NCI-H82 (cell line): Measurements from ENCODE around the gene OSBPL9.
"Not testable (repeated sequence)": the region's sequence is repeated elsewhere in the genome, so short reads cannot be mapped to it uniquely, and the experiment has no call there.

ENCODE experiments used
- DNase-seq: peaks from one replicate; lab custom pipeline; 2025; lab: John Stamatoyannopoulos, UW

Gene OSBPL9

DNA sequence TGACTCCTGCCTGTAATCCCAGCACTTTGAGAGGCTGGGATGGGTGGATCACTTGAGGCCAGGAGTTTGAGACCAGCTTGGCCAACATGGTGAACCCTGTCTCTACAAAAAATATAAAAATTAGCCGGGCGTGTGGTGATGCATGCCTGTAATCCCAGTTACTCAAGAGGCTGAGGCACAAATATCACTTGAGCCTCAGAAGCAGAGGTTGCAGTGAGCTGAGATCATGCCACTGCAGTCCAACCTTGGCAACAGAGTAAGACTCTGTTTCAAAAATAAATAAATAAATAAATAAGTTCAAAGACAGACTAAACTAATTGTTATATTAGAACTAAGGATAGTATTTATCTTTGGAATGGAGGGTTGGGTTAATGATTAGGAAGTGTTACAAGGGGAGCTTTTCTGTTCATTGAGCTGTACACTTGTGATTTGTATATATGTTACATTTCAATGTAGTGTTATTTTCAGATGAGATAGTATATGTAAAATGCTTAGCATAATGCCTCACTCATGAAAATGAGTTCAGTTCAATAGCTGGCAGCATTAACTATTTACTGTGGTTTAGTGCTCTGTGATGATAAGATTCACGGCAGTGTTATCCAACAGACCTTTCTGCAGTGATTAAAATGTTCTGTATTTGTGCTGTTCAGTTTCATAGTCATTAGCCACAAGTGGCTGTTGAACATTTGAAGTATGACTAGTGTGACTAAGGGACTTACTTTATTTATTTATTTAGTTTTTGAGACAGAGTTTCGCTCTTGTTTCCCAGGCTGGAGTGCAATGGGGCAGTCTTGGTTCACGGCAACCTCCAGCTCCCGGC lies 47.7 kb downstream of the OSBPL9 start:
- no peak for DNase-seq

DNA sequence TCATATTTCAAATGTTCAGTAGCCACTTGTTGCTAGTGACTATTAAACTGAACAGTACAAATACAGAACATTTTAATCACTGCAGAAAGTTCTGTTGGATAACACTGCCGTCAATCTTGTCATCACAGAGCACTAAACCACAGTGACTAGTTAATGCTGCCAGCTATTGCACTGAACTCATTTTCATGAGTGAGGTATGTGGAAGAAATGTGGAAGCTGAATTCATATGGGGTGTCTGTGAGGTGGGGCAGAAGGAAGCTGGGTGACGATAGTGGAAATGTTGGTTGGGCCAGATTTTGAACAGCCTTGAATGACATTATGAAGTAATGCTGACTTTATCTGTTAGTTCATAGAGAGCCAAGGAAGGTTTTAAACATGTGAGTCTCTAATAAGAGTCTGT lies 49.6 kb downstream of the OSBPL9 start:
- DNase-seq: no peak

DNA sequence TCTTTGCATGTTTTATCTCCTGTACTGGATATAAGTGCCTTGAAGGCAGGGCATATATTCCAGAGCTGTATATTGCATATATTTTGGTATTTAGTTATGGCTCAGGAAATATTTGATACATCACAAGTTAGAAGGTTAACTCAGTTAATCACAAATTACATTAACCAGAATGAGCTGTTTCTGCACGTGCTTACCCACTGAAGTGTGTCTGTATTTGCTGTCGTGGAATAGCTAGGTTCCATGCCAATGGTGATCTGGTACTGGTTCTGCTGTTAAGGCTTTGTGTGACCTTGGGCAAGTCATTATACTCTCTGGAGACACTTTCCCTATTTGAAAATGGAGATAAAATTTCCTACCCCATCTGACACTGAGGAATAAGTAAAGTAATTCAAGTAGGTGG lies 50.7 kb downstream of the OSBPL9 start:
- DNase-seq: no peak

DNA sequence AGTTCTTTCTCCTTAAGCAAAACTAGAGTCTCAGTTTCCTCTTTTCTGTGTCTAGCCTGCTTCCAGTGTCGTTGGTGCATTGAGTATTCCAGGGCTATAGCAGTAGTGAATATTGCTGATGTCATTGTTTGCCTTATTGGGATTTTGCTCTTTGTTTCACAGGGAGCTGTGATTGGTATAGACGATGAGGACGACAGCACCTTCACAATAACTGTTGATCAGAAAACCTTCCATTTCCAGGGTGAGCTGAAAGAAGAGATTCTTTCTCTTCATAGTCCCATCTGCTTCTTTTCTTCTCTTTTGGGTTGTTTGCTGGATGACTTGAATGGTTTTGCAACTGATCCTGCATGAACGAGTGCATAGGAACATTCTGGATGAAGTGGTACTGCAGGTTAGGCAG lies 52.4 kb downstream of the OSBPL9 start:
- DNase-seq: no peak

DNA sequence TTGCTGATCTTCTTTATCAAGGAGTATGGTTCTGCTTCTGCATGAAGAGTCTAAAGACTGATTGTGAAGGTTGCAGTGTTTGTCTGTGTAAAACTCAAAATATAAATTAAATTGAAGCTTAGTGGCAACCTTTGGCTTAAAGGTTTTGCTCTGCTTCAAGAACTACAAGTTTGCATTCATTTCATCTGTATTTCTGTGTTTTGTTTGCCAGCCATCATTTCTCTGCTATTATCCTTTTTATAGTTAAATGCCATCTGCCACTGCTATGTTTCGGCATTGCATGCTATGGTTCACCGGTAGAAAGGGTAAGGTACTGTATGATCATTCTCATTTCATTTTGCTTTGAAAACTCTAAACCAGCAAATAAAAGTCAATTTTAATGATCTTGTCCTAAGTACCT lies 52.9 kb downstream of the OSBPL9 start:
- DNase-seq: no peak

DNA sequence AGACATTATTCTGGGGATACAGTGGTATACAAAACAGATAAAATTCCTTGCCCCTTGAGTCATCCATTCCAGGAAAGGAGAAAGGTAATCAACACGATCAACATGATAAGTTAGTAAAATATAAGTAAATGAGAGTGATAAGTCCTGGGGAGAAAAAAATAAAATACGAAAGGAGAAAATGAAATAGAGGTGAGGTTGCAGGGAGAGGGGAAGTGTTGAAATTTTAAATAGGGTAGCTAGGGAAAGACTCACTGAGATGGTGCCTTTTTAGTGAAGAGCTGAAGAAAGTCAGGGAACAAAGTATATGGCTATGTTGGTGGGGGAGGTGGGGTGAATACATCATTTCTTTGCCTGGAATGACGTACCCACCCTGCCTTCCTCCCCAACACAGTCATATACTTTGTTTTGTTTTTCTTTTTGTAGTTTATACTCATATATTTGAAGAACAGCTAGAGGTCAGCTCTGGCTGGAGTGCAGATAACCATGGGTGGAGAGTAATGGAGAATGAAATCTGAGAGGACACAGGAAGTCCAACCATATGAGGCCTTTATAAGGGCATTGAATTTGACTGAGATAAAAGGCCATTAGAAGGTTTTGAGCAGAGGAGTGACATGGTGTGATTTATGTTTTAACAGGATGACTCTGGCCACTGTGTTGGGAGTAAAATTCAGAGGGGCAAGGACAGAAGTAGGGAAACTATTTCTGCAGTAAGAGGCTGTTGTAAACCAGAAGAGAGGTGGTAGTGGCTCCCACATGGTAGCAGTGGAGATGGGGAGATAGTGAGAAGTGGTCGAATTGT lies 54.8 kb downstream of the OSBPL9 start:
- no peak for DNase-seq

DNA sequence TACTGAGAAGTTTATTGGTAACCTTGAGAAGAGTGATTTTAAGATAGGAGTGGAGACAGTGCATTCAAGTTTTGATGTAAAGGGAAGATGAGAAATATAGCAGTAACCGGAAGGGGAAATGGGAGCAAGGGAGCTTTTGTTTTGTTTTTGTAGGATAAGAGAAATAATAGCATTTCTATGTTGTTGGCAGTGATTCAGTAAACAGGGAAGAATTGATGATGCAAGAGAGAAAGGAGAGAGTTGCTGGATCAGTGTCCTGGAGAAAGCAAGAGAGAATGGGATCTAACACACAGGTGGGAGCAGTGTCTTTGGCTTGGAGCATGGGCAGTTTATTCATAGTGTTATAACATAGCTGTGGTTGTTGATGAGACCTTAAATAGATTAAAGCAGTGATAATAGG lies 56.4 kb downstream of the OSBPL9 start:
- no peak for DNase-seq

DNA sequence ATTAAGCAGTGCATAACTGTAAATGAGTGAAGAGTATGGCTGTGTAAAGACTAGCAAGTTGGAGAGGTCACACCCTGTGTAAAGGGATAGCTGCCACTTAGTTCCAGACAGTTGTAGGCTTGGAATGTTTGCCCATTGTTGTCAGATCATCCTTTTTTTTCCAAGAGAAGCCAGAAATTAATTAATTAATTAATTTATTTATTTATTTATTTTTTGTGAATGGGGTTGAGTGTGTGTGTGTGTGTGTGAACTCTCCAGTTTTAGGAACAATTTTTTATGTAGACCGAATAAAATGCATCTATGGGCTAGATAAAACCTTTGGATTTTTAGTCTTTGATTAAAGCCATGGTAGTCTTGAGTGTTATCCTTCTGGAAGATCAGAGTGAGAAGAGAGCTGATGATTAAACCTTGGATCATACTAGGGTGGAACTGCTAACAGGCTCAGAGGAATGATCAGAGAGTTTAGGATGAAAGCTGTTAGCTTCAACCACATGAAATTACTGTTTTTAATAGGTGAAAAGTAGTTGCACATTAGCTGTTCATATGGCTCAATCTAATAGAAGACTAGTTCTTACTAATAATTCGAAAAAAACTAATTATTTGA lies 58.4 kb downstream of the OSBPL9 start:
- no peak for DNase-seq

DNA sequence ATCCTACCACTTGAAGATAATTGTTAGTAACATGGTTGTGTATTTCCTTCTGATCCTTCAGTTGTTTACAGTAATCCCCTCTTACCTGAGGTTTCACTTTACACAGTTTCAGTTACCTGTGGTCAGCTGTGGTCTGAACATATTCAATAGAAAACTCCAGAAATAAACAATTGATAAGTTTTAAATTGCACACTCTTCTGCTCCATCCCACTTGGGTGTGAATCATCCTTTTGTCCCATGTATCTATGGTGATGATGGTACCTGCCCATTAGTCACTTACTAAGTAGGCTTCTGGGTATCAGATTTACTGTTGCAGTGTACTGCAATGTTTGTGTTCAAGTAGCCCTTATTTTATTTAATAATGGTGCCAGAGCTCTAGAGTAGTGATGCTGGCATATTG lies 62.5 kb downstream of the OSBPL9 start:
- DNase-seq: no peak

DNA sequence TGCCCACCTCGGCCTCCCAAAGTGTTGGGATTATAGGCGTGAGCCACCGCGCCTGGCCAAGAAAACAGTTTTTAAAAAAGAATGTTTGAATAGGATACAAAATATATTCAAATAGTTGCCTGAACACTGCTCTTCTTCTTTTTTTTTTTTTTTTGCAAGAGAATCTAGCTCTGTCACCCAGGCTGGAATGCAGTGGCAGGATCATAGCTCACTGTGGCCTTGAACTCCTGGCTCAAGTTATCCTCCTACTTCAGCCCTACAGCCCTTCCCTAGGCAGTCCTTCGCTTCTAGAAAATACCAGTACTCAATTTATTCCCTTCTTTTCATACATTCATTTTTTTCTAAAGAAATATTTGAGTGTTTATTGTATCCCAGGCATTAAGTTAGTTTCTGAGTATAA lies 67.9 kb downstream of the OSBPL9 start:
- no peak for DNase-seq

DNA sequence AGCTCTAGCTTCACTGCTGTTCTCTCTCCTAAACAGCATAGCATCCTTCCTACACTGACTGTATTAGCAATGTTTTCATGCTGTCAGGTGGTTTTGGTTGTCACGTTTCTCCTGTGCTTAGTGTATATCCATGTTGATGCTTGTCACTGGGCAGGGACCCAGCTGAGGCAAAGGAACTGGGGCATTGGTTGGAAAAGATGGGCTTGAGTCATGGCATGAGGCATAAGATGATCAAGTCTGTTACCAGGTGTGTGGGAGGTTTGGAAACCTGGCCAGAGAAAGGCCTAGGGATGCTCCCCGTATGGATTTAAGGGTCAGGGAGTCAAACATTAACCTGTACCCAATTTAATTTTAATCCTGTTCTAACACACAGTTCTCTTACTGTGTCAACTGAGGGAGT lies 69.6 kb downstream of the OSBPL9 start:
- no peak for DNase-seq

DNA sequence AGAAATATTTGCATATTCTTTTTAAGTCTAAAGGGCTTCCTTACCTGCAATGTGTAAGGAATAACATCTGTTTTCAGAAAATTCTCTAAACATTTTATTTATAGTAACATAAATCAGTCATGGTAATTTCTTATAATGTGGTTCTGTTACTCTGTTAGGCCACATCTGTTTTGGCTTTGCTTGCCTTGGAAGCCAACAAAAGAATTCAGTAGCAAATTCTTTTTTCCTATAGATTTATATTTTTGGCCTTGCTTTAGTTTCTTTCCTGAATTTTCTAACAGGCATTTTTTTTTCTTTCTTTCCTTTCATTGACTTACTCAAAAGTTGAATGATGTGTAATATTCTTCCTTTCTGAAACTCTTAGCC lies 72.2 kb downstream of the OSBPL9 start:
- DNase-seq: no peak

DNA sequence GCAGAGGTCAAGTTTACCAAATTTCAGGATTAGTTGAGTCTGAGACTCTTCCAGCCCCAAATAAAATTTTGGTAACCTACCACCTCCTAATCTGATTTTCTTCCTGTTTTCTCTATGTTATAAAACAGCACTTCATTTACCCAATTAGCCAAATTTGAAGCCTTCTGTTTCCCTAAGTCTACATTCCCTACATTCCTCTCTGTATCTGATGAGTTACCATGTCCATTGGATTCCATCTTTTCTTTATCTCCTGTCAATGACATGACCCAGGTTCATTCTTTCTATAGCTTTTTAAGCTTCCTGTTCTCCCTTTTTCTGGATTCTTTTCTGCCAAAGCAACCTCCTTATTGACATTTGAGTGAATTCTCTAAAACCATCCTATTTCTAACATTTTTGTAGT lies 72.8 kb downstream of the OSBPL9 start:
- no peak for DNase-seq

DNA sequence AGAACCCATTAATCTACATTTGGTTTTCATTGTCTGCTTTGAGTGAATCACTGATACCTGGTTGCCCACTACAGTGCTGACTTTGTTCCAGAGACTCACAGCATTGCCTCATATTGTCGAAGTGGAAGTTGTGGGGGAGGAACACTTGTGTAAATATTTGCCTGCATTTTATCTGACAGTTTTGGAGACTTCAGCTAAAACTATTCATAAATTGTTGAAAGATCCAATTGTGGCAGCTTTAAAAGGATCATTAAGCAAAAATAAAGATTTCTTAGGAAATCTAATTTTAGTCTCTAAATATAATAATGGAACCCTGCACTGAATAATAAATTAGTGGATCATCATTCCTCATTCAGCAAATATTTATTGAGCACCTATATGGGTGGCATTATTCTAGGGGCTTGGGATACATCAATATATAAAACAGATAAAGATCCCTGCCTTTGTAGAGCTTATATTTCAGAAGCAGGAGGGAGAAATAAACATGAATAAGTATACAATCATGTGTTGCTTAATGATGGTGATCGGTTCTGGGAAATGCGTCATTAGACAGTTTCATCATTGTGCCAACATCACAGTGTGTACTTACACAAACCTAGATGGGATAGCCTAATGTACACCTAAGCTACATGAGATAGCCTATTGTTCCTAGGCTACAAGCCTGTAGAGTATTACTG lies 73.5 kb downstream of the OSBPL9 start:
- no peak for DNase-seq

DNA sequence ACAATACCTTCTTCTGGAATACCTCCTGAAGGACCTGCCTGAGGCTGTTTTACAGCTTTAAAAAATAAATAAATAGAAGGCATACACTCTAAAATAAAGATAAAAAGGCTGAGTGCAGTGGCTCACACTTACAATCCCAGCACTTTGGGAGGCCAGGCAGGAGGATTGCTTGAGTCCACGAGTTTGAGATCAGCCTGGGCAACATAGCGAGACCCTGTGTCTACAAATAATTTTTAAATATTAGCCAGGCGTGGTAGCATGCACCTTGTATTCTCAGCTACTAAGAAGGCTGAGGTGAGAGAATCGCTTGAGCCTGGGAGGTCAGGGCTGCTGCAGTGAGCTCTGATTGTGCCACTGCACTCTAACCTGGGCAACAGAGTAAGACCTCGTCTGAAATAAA lies 75.0 kb downstream of the OSBPL9 start:
- no peak for DNase-seq

DNA sequence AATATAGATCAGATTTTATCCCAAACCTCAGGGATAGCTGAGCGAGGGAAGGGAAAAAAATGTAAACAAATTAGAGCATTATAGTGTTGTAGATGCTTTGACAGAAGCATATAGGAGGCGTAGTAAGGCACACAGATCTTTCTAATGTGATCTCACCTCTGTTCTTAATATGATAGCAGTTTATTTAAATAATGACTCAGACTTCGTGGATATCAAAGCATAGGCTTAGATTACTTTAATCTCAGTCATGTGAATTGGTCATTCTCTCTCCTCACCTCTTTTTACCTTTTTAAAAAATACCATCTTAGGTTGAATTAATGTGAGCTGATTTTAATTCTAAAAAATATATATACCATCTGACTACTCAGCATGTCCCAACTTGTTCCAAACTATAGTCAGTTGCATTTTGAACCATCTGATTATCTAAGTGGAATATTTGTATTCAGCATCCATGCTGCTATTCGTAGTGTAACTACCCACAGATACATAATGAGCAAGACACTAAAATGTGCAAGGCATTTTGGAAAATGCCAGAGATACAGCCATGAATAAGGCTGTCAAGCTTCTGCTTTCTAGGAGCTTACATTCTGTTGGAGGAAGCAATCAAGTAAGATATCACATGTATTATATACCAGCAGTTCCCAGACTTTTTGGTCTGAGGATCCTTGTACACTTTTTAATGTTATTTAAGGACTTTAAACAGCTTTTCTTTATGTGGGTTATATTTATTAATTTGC lies 76.7 kb downstream of the OSBPL9 start:
- DNase-seq: no peak

DNA sequence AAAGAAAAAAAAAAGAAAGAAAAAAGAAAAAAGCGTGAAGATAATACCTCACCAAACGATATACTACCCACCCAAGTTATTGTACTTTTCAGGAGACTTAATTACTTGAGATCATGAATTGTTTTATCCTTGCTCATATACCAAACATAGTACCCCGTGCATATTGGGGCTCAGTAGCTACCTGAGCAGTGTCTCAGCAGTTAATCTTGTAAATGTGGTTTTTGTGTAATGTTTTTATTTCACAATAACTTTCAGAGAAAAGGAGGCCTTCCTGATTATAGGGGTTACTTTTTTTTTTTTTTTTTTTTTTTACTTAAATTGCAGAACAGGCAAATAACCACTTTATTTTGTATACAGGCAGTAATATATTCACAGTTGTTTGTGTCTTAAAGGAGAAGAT lies 80.3 kb downstream of the OSBPL9 start:
- no peak for DNase-seq

DNA sequence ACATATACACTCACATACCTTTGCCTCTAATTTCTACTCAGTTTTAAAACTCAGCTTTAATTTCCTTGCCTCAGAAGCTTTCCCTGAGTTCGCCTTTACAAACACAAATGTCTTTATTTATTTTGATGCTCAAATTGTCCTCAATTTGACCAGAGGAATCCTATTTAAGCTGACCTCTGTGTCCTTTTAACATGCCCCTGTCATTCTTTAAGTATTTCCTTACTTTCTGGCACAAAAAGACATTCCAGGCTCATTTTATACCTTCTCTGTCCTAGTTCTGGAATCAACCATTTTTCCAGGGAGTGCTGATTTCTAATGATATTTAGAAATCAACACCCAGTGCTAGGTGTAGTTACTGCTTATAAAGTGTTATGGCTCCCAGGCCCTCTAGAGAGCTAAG lies 82.5 kb downstream of the OSBPL9 start:
- no peak for DNase-seq

DNA sequence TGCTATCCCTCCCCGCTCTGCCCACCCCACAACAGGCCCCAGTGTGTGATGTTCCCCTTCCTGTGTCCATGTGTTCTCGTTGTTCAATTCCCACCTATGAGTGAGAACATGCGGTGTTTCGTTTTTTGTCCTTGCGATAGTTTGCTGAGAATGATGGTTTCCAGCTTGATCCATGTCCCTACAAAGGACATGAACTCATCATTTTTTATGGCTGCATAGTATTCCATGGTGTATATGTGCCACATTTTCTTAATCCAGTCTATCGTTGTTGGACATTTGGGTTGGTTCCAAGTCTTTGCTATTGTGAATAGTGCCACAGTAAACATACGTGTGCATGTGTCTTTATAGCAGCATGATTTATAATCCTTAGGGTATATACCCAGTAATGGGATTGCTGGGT lies 84.9 kb downstream of the OSBPL9 start:
- DNase-seq: not testable (repeated sequence)

DNA sequence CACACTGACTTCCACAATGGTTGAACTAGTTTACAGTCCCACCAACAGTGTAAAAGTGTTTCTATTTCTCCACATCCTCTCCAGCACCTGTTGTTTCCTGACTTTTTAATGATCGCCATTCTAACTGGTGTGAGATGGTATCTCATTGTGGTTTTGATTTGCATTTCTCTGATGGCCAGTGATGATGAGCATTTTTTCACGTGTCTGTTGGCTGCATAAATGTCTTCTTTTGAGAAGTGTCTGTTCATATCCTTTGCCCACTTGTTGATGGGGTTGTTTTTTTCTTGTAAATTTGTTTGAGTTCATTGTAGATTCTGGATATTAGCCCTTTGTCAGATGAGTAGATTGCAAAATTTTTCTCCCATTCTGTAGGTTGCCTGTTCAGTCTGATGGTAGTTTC lies 85.3 kb downstream of the OSBPL9 start:
- not testable (repeated sequence) for DNase-seq

DNA sequence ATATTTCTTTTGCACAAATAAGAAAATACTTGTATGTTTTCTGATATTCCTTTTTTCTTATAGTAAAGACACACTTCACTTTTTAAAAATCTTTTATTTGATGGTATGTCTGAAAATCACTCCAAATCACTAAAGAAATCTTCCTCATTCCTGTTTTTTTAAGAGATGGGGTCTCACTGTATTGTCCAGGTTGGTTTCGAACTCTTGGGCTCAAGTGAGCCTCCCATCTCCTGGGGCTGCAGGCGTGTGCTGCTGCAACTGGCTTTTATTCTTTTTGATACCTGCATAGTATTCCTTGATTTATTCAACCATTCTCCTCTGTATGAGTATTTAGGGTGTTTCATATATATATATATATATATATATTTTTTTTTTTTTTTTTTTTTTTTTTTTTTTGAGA lies 88.1 kb downstream of the OSBPL9 start:
- DNase-seq: no peak
